ENCODE data around the gene MTCH1.

DNA sequence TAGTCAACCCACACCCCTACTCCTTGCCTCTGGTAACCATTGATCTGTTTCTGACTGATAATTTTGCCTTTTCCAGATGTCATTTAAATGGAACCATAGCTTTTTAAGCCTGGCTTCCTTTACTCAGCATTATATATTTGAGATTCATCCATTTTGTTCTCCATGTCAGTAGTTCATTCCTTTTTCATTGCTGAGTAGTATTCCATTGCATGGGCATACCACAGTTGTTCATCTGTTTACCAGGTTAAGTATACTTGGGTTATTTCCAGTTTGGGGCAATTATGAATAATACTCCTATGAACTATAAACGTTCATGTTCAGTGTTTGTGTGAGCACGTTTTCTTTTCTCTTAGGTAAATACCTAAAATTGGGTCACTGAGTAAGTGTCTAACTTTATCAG, 44.6 kb upstream of the MTCH1 start:
- TF ChIP-seq, protein P1, sequence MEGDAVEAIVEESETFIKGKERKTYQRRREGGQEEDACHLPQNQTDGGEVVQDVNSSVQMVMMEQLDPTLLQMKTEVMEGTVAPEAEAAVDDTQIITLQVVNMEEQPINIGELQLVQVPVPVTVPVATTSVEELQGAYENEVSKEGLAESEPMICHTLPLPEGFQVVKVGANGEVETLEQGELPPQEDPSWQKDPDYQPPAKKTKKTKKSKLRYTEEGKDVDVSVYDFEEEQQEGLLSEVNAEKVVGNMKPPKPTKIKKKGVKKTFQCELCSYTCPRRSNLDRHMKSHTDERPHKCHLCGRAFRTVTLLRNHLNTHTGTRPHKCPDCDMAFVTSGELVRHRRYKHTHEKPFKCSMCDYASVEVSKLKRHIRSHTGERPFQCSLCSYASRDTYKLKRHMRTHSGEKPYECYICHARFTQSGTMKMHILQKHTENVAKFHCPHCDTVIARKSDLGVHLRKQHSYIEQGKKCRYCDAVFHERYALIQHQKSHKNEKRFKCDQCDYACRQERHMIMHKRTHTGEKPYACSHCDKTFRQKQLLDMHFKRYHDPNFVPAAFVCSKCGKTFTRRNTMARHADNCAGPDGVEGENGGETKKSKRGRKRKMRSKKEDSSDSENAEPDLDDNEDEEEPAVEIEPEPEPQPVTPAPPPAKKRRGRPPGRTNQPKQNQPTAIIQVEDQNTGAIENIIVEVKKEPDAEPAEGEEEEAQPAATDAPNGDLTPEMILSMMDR (IDR thresholded peaks at IDR 0.05) = no peak
- TF ChIP-seq KAT7 (CRISPR knock-in tag; IDR thresholded peaks at IDR 0.05; ENCODE audit: borderline replicate concordance) (no peak), NR2C2 (CRISPR knock-in tag; IDR thresholded peaks at IDR 0.05) (no peak), NFYB (CRISPR knock-in tag; conservative IDR thresholded peaks at IDR 0.05; ENCODE audit: low read depth) (no peak), SMAD3 (CRISPR knock-in tag; IDR thresholded peaks at IDR 0.05; ENCODE audit: borderline replicate concordance) (no peak), SP1 (CRISPR knock-in tag; conservative IDR thresholded peaks at IDR 0.05) (no peak), CREB1 (CRISPR knock-in tag; IDR thresholded peaks at IDR 0.05) (no peak)
- TF ChIP-seq, protein P2, sequence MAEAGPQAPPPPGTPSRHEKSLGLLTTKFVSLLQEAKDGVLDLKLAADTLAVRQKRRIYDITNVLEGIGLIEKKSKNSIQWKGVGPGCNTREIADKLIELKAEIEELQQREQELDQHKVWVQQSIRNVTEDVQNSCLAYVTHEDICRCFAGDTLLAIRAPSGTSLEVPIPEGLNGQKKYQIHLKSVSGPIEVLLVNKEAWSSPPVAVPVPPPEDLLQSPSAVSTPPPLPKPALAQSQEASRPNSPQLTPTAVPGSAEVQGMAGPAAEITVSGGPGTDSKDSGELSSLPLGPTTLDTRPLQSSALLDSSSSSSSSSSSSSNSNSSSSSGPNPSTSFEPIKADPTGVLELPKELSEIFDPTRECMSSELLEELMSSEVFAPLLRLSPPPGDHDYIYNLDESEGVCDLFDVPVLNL (CRISPR knock-in tag; IDR thresholded peaks at IDR 0.05; ENCODE audit: borderline replicate concordance, low read depth) = no peak
- TF ChIP-seq, protein P3, sequence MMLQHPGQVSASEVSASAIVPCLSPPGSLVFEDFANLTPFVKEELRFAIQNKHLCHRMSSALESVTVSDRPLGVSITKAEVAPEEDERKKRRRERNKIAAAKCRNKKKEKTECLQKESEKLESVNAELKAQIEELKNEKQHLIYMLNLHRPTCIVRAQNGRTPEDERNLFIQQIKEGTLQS (CRISPR knock-in tag; conservative IDR thresholded peaks at IDR 0.05) = no peak
- TF ChIP-seq, protein P4, sequence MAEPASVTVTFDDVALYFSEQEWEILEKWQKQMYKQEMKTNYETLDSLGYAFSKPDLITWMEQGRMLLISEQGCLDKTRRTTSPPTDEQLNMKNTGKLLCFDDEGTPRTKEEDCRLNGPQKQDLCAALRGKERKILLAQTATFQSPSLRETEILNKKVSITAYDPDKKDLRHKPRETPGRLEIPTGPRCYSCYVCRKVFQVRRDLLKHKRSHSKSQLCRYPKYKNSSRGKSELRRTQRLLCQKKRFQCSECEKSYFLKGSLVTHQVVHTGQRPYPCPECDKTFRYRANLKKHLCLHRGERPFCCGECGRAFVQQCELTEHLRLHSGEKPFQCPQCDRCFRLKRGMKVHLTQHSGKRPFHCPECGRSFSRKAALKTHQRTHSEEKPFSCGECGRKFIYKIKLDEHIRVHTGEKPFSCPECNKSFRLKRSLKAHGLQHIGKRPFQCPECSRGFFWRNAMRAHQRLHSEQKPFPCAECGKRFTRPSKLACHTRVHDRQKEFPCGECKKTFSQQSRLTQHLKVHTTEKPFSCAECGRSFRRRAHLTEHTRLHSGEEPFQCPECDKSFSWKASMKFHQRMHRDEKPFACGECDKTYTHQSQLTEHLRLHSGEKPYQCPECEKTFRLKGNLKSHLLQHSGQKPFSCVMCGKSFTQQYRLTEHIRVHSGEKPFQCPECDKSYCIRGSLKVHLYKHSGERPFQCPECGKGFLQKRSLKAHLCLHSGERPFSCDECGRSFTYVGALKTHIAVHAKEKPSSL (CRISPR knock-in tag; conservative IDR thresholded peaks at IDR 0.05) = no peak
- TF ChIP-seq, protein P5, sequence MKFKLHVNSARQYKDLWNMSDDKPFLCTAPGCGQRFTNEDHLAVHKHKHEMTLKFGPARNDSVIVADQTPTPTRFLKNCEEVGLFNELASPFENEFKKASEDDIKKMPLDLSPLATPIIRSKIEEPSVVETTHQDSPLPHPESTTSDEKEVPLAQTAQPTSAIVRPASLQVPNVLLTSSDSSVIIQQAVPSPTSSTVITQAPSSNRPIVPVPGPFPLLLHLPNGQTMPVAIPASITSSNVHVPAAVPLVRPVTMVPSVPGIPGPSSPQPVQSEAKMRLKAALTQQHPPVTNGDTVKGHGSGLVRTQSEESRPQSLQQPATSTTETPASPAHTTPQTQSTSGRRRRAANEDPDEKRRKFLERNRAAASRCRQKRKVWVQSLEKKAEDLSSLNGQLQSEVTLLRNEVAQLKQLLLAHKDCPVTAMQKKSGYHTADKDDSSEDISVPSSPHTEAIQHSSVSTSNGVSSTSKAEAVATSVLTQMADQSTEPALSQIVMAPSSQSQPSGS (CRISPR knock-in tag; IDR thresholded peaks at IDR 0.05; ENCODE audit: borderline replicate concordance, low read depth) = no peak
- TF ChIP-seq, protein P6, sequence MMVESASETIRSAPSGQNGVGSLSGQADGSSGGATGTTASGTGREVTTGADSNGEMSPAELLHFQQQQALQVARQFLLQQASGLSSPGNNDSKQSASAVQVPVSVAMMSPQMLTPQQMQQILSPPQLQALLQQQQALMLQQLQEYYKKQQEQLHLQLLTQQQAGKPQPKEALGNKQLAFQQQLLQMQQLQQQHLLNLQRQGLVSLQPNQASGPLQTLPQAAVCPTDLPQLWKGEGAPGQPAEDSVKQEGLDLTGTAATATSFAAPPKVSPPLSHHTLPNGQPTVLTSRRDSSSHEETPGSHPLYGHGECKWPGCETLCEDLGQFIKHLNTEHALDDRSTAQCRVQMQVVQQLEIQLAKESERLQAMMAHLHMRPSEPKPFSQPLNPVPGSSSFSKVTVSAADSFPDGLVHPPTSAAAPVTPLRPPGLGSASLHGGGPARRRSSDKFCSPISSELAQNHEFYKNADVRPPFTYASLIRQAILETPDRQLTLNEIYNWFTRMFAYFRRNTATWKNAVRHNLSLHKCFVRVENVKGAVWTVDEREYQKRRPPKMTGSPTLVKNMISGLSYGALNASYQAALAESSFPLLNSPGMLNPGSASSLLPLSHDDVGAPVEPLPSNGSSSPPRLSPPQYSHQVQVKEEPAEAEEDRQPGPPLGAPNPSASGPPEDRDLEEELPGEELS (CRISPR knock-in tag; IDR thresholded peaks at IDR 0.05) = no peak
- TF ChIP-seq, protein P7, sequence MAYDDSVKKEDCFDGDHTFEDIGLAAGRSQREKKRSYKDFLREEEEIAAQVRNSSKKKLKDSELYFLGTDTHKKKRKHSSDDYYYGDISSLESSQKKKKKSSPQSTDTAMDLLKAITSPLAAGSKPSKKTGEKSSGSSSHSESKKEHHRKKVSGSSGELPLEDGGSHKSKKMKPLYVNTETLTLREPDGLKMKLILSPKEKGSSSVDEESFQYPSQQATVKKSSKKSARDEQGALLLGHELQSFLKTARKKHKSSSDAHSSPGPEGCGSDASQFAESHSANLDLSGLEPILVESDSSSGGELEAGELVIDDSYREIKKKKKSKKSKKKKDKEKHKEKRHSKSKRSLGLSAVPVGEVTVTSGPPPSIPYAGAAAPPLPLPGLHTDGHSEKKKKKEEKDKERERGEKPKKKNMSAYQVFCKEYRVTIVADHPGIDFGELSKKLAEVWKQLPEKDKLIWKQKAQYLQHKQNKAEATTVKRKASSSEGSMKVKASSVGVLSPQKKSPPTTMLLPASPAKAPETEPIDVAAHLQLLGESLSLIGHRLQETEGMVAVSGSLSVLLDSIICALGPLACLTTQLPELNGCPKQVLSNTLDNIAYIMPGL (CRISPR knock-in tag; IDR thresholded peaks at IDR 0.05) = no peak
